ENCODE measurements around the gene DYRK4.
"Not testable (repeated sequence)": the region's sequence is repeated elsewhere in the genome, so short reads cannot be mapped to it uniquely, and the experiment has no call there.

The DYRK4 gene

DNA sequence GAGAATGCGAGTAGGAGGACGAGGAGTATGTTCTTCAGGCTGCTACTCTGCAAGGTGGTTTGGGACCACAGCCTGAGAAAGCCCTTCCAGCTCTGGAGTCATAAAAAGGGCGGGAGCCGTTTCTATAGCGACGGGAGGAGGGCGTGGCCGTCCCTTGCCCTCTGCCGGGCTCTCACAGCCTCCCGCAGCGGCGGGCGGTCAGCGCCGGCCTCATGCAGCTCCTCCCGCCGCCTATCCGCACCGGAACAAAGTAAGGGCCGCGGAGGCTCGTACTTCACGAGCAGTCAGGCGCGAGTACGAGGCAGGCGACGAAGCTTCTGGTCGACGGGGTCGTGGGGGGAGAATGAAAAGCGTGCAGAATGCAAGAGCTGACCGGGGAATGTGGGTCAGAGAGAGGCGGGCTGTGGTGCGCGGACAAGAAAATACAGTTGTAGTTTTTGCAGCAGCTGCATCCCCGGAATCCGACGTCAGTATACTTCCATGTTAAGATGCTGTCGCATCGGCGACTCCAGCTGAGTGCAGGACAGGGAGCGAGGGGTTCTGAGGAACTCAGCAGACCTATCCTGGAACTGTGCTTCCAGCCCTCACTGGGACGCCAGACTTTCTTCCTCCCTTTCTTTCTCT lies at the start of gene DYRK4:
TSS of gene DYRK4 (plus strand) at position 175 of the 624 bp plus-strand sequence. CDS start at position 213, 38 bp downstream.
- no peak within 1 kb of the TSS for H3K9ac ChIP-seq

DNA sequence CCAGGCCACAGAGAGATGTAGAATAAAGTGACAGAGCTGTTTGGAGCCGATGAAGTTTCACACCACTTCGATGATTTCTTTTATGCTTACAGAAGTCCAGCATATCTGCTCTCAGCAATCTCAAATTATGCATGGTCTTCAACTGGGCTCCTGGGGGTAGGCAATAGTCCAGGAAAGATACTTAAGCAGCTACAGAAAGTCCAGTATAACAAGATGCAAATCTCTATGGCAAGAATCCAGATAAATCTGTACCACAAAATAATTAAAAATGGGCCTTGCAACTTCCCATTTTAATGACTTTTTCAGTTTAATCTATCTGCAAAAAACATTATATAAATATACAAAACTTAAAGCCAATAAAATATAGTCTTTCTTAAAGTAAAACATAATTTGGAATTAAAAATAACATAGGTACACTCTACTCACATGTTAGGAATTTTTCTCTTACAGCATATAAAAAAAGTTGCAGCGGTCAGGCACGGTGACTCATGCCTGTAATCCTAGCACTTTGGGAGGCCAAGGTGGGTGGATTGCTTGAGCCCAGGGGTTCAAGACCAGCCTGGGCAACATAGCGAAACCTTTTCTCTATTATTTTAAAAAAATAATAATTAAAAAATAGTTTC lies 43.8 kb upstream of the DYRK4 start:
- Histone ChIP-seq H3K4me3 (no peak overlapping the region), H3K27me3 (no peaks in the 10 kb centered on the region), H3K4me2 (no peak overlapping the region), H3K4me1 (no peaks in the 10 kb centered on the region), H4K20me1 (no peaks in the 10 kb centered on the region), H3K9me3 (no peaks in the 10 kb centered on the region), H3K9ac (no peak overlapping the region), H3K36me3 (peaks cover 31% of the 10 kb centered on the region), H3K27ac (no peak overlapping the region)
- no peak for TF ChIP-seq Cebpa-rat (IDR thresholded peaks at IDR 0.05)

More for the DNA sequence above, at the start of gene DYRK4:
- H3K9me3 ChIP-seq, result no peaks in the 10 kb centered on the region
- H3K4me1 ChIP-seq, result peaks cover 35% of the 10 kb centered on the region
- H3K27me3 ChIP-seq, result no peaks in the 10 kb centered on the region
- H3K27ac ChIP-seq, result no peak within 1 kb of the TSS
- no peak within 1 kb of the TSS for H3K4me3 ChIP-seq
- H3K4me2 ChIP-seq, result peak within 1 kb of the TSS; percentile 34
- H4K20me1 ChIP-seq, result no peaks in the 10 kb centered on the region
- no peak for TF ChIP-seq Cebpa-rat (IDR thresholded peaks at IDR 0.05)
- peaks cover 43% of the 10 kb centered on the region for H3K36me3 ChIP-seq

- H3K27ac ChIP-seq, result not testable (repeated sequence)
Observed at GRCh38 chr12:4523443-4523842, 38.6 kb upstream of the DYRK4 start.

GRCh38 chr12:4526923-4527546 lies 35.0 kb upstream of the DYRK4 start:
- H3K4me3 ChIP-seq, result no peak overlapping the region
- no peaks in the 10 kb centered on the region for H4K20me1 ChIP-seq
- no peak overlapping the region for H3K4me2 ChIP-seq
- H3K9me3 ChIP-seq, result no peaks in the 10 kb centered on the region
- H3K4me1 ChIP-seq, result no peaks in the 10 kb centered on the region
- no peak overlapping the region for H3K27ac ChIP-seq
- H3K36me3 ChIP-seq, result peaks cover 34% of the 10 kb centered on the region
- no peak for TF ChIP-seq Cebpa-rat (IDR thresholded peaks at IDR 0.05)
- no peaks in the 10 kb centered on the region for H3K27me3 ChIP-seq
- H3K9ac ChIP-seq, result no peak overlapping the region

More at GRCh38 chr12:4523443-4523842, 38.6 kb upstream of the DYRK4 start:
- peaks cover 35% of the 10 kb centered on the region for H3K36me3 ChIP-seq
- H3K4me1 ChIP-seq, H3K4me3 ChIP-seq, H3K9me3 ChIP-seq, H3K4me2 ChIP-seq, H3K9ac ChIP-seq, H3K27me3 ChIP-seq, H4K20me1 ChIP-seq: not testable (repeated sequence)

DNA sequence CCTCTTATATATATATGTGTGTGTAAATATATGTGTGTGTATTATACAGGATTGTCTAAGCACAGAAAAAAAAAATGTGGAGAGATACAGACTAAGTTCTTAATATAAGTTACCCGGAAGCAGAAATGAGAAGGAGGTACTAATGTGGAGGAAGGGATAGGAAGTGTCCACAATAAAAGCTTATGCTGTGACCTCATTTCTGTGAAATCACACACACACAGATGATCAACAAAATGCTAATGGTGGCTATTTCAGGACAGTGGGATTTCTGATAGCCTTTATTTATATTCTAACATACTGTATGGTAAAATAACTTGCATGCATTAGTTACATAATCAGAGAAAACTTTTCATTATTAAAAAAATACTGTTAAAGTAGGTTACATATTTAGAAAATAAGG lies 31.8 kb upstream of the DYRK4 start:
- H3K27me3 ChIP-seq, result no peaks in the 10 kb centered on the region
- H3K27ac ChIP-seq, result no peak overlapping the region
- no peaks in the 10 kb centered on the region for H3K4me1 ChIP-seq
- H3K4me3 ChIP-seq, result no peak overlapping the region
- H3K4me2 ChIP-seq, result no peak overlapping the region
- TF ChIP-seq Cebpa-rat (IDR thresholded peaks at IDR 0.05), result no peak
- no peak overlapping the region for H3K9ac ChIP-seq
- H3K9me3 ChIP-seq, result no peaks in the 10 kb centered on the region
- H3K36me3 ChIP-seq, result peaks cover 48% of the 10 kb centered on the region
- no peaks in the 10 kb centered on the region for H4K20me1 ChIP-seq

DNA sequence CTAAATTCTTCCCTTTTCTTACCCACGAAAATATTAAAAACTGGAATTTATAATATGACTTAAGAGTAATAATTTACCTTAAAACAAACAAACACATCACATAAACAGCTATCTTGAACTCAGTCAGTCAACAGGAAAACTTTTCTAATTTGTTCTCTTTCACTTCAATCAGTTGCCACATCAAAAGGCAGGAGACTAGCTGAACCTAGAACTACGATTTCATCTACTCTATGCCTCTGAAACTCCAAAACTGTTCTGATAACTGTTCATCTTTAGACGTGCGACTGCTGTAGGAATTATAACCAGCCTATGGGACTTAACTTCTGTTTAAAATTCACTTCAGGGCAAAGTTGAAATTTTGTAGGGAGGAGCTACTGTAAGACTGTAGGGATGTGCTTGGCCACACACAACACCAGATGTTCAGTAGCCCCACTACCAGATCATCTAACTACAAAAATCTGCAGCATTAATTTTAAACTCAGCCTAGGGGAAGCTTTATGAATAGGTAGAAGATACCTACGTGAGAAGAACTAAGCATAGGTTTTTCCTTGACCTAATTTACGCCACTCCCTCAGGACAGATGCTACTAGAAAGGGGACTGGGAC lies 30.9 kb upstream of the DYRK4 start:
- no peak for TF ChIP-seq Cebpa-rat (IDR thresholded peaks at IDR 0.05)
- Histone ChIP-seq H3K4me1 (no peaks in the 10 kb centered on the region), H3K27me3 (no peaks in the 10 kb centered on the region), H3K9ac (no peak overlapping the region), H3K4me3 (no peak overlapping the region), H3K27ac (no peak overlapping the region), H4K20me1 (no peaks in the 10 kb centered on the region), H3K36me3 (peaks cover 49% of the 10 kb centered on the region), H3K9me3 (no peaks in the 10 kb centered on the region), H3K4me2 (no peak overlapping the region)

GRCh38 chr12:4535092-4535491 lies 26.9 kb upstream of the DYRK4 start:
- Histone ChIP-seq H3K27ac (no peak overlapping the region), H3K4me2 (no peak overlapping the region)

GRCh38 chr12:4535871-4536270 lies 26.1 kb upstream of the DYRK4 start:
- H3K9me3 ChIP-seq, result no peaks in the 10 kb centered on the region
- no peak overlapping the region for H3K9ac ChIP-seq
- H3K4me1 ChIP-seq, result peaks cover 31% of the 10 kb centered on the region
- peaks cover 37% of the 10 kb centered on the region for H3K36me3 ChIP-seq
- no peak overlapping the region for H3K4me3 ChIP-seq
- no peak overlapping the region for H3K4me2 ChIP-seq
- no peaks in the 10 kb centered on the region for H4K20me1 ChIP-seq
- no peaks in the 10 kb centered on the region for H3K27me3 ChIP-seq
- no peak for TF ChIP-seq Cebpa-rat (IDR thresholded peaks at IDR 0.05)
- no peak overlapping the region for H3K27ac ChIP-seq

More at GRCh38 chr12:4535092-4535491, 26.9 kb upstream of the DYRK4 start:
- Histone ChIP-seq H4K20me1 (no peaks in the 10 kb centered on the region), H3K4me1 (peaks cover 23% of the 10 kb centered on the region), H3K36me3 (peaks cover 40% of the 10 kb centered on the region), H3K9ac (no peak overlapping the region), H3K9me3 (no peaks in the 10 kb centered on the region), H3K27me3 (no peaks in the 10 kb centered on the region), H3K4me3 (no peak overlapping the region)
- no peak for TF ChIP-seq Cebpa-rat (IDR thresholded peaks at IDR 0.05)

DNA sequence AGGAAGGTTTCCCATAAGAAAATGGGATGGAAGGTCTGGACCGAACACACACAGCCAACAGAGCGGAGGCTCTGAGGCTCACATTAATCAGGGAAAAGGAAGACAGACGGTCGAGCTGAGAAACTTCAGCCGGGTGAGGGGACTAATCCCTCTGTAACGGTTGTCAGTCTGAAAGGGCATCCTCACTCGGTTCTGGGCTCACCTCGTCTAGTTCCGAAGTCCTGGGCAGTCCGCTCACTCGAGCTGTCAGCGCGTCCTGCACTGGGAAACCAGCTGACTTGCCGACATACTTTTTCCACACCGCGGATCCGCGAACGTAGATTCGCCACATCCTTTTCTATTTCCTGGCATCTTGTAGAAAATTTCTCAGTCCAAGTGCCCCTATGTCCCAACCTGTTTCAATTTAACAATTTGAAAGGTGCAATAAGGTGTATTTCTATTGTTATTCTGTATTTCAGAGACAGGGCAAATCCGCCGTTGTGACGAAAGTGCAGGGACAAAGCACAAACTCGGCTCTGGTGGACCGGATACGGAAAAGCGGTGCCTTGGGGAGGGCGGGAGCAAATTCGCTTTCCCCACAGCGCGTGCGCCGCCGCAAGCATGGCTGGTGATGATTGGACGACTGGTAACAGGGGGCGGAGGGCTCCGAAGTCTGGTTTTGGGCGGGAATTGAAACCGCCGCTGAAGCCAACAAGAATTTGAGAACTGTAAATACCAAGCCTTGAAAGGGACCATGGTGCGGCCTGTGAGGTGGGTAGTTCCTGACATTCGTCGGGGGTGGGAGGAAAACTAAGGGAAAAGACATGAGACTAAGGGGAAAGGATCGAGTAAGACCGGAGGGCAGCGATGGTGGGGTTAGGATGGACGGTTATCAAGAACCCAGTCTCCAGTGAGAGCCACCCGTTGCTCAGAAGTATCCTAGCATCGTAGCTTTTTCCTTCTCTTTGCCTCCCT lies 23.5 kb upstream of the DYRK4 start, which contains the start of gene RAD51AP1:
TSS of gene RAD51AP1 (plus strand) at position 684 of the 954 bp plus-strand sequence. CDS start at position 734, 50 bp downstream.
- H3K36me3 ChIP-seq, result peaks cover 30% of the 10 kb centered on the region
- peak within 1 kb of the TSS; percentile 99 for H3K27ac ChIP-seq

More for the DNA sequence above, 23.5 kb upstream of the DYRK4 start, which contains the start of gene RAD51AP1:
- peak within 1 kb of the TSS; percentile 97 for H3K9ac ChIP-seq
- H3K4me1 ChIP-seq, result peaks cover 35% of the 10 kb centered on the region
- H3K9me3 ChIP-seq, result no peaks in the 10 kb centered on the region
- H3K4me2 ChIP-seq, result peak within 1 kb of the TSS; percentile 95
- H3K27me3 ChIP-seq, result no peaks in the 10 kb centered on the region
- H4K20me1 ChIP-seq, result no peaks in the 10 kb centered on the region
- peak within 1 kb of the TSS; percentile 82 for H3K4me3 ChIP-seq
- TF ChIP-seq Cebpa-rat (IDR thresholded peaks at IDR 0.05), result no peak
